Right ventricle myocardium superior (tissue), 1 donor: Measurements from ENCODE around the gene CBX6. TPM values are rescaled to one million over a fixed set of nuclear protein-coding genes. Genes with fewer than 3 reads are reported as not detected.
A peak's percentile ranks its signal among the peaks of the same experiment; 100 is the strongest.

Experiments used
- ATAC-seq: fragments of 200-7000 bp; cut with Tn5 transposase; one replicate; pipeline ENCODE4 v1.9.1; 2020; ENCODE audit warnings: mild to moderate bottlenecking; ENCODE audit not compliant: poor library complexity
- DNase-seq: peaks from one replicate; pipeline ENCODE4 v3.0.0-alpha.2; 2020
- intact Hi-C: fragments of 100-400 bp; cut with DNase I; formaldehyde crosslinking; loops from one replicate; pipeline ENCODE4 v1.11.2; 2022
- total RNA-seq: library from RNA; stranded (reverse); fragmentation: NEBNext Ultra II Directional; extraction: Animal tissue kit (Norgen Biotek cat#: 25700); gene quantifications from one replicate; pipeline ENCODE4 v1.2.1, GENCODE V29; 2021
- donor health status: DM: no; HTN: yes; CAD: no; lungs with severe emphysema.

CBX6 gene
- total RNA-seq, 1 donor from 2014 or later: 36.1 TPM

DNA sequence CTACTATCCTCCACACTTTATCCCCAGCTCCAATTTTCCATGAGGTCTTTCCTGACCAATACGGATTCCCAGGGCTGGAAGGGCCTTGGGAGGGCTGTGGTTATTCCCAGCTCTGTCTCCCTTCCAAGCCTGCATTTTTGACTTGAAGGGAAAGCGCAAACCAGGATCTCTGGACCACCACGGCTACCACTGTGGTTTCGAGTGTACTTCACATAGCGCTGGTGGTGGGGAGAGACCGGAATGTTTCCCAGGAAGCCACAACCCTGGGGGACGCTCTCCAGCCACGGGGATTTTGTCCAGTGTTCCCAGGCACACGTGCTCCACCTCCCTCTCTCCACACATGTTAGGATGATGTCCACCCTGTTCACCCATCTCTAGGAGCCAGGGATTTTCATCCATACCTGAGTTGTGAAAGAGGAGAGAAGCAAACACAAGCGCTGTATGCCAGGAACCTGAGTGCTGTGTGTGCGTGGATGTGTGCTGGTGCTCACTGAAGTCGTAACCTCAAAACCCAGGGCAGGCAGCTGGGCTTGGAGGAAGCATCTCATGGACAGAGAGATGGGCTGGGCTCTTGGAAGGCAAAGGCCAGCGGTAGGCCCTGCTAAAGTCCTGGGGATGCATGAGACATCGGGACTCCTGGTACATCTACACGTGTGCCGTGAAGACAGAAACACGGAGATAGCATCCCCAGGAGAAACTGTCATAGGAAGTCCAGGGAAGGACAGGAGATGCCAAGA is 26.8 kb downstream of the CBX6 start:
- ATAC-seq (no peak), DNase-seq (no peak)
- intact Hi-C loops: loop anchor here (5.0 kb wide), 1 partner anchor 78 kb away; no protein-coding TSS in a partner anchor

DNA sequence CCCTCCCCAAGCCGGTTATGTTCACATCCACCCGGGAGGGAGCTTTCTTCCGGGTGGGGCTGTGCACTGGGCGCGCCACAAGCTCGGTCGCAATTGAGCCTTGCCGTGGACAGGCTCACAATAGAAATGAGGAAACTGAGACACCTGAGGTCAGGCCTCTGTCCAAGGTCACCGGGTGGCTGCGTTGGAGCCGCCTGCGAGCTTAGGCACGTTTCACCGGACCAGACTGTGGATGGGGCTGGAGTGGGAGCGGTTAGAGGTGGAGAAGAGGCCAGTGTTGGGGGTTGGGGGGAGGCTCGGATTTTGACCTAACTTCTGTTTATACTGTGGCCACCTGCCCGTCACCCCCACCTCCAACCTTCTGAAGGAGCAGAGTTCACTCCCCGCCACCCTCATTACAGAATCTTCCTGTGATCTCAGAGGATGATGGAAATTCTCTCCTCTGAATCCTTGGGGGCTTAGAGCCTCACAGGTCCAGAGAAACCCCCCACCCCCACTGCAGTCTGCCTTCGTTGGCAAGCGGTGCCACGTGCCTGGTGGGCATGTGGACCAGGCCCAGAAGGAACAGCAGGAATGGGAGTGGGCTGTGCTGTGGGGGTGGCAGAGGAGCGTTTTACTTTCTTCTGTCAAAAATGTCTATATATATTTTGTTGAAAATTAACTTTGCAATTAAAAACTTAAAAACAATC is 27.6 kb downstream of the CBX6 start:
- DNase-seq: no peak
- ATAC-seq: peak; percentile 23
- intact Hi-C loops: loop anchor here (5.0 kb wide), 1 partner anchor 77 kb away; no protein-coding TSS in a partner anchor

DNA sequence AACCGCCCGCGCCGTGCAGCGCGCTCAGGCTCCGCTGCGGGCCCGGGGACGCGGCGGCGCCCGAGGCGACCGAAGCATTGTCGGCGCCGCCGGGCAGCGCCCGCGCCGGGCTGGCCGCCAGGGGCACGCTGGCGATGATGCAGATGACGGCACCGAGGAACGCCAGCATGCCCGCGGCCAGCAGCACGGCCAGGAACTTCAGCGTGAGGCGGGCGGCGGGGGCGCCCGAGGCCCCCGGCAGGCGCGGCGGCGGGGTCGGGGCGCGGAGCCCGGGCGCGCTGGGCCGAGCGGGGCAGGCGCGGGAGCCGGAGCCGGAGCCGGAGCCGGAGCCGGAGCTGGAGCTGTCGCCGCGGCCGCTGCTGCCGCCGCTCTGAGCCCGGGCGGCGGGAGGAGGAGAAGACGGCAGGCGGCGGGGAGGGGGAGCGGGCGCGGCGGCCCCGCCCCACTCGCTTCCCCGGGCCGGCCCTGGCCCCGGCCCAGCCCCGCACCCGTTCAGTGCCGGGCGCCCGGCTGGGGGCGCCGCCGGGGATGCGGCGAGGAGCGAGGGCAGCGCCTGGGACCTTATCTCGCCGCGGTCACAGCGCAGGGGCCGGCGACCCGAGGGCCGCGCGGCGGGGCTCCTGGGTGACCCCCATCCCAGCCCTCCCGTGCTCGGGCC is 28.2 kb downstream of the CBX6 start, which contains the start of gene NPTXR:
NPTXR (minus strand) TSS at position 372 of the 658 bp plus-strand sequence.
- ATAC-seq (peak; percentile 88), DNase-seq (peak; percentile 70)
- intact Hi-C loops: no loop called here

GRCh38 chr22:38843201-38843656 is 28.8 kb downstream of the CBX6 start:
- peak; percentile 67 for DNase-seq
- intact Hi-C loops: no loop called here
- ATAC-seq: peak; percentile 77

DNA sequence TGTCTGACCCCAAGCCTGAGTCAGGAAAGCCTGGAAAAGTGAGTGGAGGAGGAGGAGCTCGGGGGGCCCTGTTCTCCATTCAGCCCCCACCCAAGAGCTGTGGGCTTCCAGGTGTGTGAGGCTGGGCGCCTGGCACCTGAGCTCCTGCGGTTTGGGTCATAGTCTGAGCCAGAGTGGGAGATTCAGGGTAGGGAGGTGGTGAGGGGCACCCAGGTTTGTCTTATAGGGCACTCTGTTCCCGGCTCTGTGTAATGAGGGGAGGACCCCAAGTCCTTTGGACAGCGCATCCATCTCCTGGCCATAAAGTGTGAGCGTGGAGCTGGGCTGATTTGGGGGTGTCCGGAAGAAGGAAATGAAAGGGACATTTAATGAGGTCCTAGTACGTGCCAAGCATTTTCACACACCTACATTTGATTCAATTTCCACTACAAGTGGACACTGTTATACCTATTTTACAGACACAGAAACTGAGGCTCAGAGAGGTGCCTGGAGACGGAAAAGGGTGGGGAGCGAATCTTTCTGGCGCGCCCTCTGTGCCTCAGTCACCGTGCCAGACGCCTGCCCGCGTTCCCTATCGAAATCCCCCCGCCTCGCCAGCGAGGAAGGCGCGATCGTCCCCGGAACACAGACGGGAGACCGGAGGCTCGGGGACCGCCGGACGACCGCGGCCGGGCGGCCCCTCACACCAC is 29.4 kb downstream of the CBX6 start:
- no peak for ATAC-seq
- DNase-seq: no peak
- intact Hi-C loops: no loop called here

DNA sequence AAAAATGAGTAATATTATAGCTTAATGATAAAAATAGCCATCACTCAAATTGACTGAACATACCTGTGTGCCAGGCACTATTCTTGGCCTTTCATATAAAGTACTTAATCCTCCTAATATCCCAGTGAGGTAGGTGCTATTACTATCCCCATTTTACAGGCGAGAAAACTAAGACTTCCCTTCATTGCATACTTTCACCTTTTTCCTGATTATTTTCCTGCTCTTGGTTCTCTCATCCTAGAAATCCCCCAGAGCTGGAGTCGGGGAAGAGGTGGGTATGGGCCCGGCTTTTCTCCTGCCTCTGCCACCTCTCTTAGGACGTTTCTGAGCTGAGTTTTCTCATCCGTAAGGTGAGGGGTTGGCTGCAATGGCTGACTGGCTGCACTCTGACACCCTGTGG is 30.4 kb downstream of the CBX6 start:
- no peak for ATAC-seq
- intact Hi-C loops: no loop called here

GRCh38 chr22:38841211-38841610 is 30.8 kb downstream of the CBX6 start:
- ATAC-seq: no peak
- no peak for DNase-seq
- intact Hi-C loops: no loop called here

More for the DNA sequence above, 30.4 kb downstream of the CBX6 start:
- DNase-seq: no peak

- ATAC-seq: no peak
- intact Hi-C loops: no loop called here
- DNase-seq: no peak
These were observed 31.9 kb downstream of the CBX6 start for GRCh38 chr22:38840129-38840528.

- intact Hi-C loops: no loop called here
- DNase-seq (no peak), ATAC-seq (no peak)
These were observed 32.3 kb downstream of the CBX6 start for GRCh38 chr22:38839686-38840085.

DNA sequence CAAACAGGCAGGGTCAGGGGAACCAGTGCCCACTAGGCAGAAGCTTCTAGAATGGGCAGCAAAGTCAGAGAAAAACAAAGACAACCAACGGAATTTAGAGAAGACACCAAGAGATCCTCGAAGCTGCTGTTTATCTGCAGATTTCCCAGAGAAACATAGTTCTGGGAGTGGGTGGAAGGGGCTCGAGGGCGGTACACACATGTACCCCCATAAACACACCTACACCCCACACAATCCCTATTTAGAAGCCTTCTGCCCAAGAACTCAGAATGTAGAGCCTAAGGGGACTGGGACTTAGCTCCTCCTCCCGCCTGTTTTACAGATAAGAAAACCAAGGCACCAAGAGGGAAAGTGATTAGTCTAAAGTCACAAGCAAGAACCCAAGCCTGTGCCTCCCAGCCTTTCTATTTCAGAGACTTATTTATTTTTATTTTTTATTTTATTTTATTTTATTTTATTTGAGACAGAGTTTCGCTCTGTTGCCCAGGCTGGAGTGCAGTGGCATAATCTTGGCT is 34.5 kb downstream of the CBX6 start:
- DNase-seq (no peak), ATAC-seq (no peak)
- intact Hi-C loops: no loop called here

GRCh38 chr22:38835888-38836301 is 36.1 kb downstream of the CBX6 start:
- no peak for ATAC-seq

DNA sequence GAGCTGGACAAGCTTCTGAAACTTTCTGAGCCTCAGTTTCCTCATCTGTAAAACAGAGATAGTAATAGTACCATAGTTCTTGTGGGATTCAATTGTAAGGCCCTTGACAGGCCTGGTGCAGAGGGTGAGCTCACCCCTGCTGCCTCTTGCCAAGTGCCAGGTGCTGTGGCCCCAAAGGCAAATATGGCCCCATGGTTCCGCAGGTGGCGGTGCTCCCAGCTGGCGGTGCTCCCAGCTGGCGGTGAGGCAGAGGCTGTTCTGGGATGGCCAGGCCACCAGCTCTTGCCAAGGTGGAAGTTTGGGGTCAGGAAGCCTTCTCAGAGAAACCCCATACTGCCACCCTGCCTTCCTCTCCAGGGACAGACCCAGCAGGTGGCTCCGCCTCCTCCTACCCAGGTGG is 37.0 kb downstream of the CBX6 start:
- DNase-seq (no peak), ATAC-seq (no peak)
- intact Hi-C loops: no loop called here

More at GRCh38 chr22:38835888-38836301, 36.1 kb downstream of the CBX6 start:
- intact Hi-C loops: no loop called here
- no peak for DNase-seq

- intact Hi-C loops: no loop called here
- no peak for DNase-seq
- no peak for ATAC-seq
These were observed 37.6 kb downstream of the CBX6 start for GRCh38 chr22:38834215-38834953.

GRCh38 chr22:38833061-38833460 is 39.0 kb downstream of the CBX6 start:
- no peak for ATAC-seq
- intact Hi-C loops: no loop called here
- DNase-seq: no peak

DNA sequence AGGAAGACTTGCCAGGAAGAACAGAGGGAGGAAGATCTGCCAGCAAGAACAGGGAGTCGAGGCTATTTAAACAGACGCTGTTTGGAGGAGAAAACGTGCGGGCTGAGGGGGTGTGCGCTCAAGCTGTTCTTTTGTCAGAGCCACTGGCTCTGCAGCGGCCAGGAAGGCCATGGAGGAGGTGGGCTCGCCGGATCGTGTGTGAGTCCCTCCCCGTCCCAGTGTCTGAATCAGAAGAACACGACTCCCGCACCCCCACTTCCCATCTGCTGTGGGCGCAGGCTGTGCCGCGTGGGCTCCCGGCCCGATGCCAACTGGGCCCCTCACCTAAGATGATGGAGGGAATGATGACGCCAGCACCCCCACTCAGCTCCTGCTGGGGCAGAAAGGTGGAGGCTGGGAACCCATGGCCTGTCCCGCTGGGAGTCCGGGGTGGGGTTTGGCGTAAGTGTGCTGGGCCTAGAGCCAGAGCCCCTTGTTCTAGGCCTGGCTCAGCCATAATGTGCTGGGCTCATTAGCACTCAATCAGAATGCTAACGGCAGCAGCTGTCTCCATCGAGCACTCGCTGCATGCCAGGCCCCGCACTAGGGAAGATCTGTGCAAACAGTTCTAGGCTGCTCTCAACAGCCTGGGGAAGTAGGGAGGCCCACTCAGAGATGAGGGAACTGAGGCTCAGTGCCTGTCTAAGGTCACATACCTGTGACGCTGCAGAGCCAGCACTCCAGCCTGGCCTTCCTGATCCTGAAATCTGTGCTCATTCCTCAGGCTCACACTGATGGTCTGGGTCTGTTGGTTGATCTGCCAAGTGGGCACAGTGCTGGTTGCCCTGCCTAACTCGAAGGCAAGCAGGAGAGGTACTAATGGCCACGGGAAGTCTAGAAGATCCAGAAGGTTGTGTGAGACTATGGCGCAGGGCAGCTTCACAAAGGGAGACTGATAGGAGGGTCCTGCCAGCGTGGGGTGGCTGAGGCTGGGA is 39.7 kb downstream of the CBX6 start:
- intact Hi-C loops: no loop called here
- ATAC-seq (no peak), DNase-seq (no peak)

- DNase-seq: no peak
- ATAC-seq: no peak
- intact Hi-C loops: no loop called here
These were observed 40.7 kb downstream of the CBX6 start for GRCh38 chr22:38831166-38831945.

DNA sequence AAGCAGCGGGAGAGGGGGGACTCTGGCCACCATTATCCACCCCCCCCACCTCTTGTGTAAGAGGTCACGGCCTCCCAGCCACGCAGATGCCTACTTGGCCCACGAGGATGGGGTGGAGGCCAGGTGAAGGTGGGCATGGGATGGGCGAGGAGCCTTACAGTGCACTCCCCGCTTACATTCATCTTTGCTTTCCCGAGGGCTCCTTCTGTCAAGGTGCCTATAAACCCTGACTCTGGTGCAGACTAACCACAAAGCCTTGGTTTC is 41.2 kb downstream of the CBX6 start:
- intact Hi-C loops: no loop called here
- ATAC-seq: no peak
- DNase-seq: no peak
